Measurements from ENCODE around the gene TREM2. TPM values are rescaled to one million over a fixed set of nuclear protein-coding genes. Genes with fewer than 3 reads are reported as not detected.

The TREM2 gene
- total RNA-seq, 1 donor from 2014 or later, result 0.92 TPM

- ATAC-seq (no peak), DNase-seq (ENCODE audit: missing footprints) (no peak)
- intact Hi-C loops (cut with DNase I), result no loop called here
Observed at GRCh38 chr6:41187924-41188886, 25.3 kb upstream of the TREM2 start.

- no peak for ATAC-seq
- intact Hi-C loops (cut with DNase I), result no loop called here
- DNase-seq (ENCODE audit: missing footprints), result no peak
Observed at GRCh38 chr6:41186031-41186562, 23.2 kb upstream of the TREM2 start.

- ATAC-seq, result no peak
- intact Hi-C loops (cut with DNase I), result no loop called here
- DNase-seq (ENCODE audit: missing footprints), result no peak
Observed at GRCh38 chr6:41184761-41185160, 21.8 kb upstream of the TREM2 start.

DNA sequence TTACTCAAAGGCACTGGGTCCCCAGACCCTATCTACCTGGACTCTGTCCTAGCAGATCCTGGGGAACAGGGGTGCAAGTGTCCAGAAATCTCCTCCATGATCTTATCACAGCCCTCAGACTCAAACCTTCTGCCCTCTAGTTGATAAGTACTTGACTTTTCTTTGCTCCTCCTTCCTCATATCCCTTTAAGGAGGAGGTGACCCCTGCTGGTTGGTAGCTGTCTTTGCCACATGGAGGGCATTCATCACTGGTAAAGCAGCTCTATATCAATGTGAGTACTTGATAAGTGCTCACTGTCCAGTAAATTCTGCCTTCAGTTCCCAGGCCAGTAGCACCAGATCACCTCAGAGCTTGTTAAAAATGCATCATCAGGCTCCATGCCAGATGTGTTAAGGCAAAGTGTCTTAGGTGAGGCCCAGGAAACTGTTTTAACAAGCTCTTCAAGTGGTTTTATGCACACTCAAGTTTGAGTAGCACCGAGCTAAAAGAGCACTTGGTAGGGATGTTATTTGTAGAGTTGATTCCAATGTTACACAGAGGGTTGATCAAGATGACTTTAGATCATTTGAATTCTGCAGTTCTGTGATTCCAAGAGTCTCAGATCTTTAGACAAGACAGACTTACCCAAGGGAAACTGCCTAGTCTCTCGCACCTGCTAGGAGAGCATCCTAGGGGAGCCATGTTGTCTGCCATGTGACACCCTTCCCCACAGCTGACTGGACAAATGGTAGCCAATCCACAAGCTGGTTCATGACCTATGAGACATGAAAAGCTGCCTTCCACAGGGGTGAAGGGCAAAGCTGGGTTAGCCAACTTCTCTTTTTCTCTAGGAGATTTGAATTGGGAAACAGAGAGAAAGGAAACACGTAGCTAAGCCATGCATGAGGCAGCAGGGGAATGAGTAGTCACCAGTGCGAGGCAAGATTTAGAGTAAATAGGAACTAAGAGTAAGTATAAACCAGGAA is 19.4 kb upstream of the TREM2 start:
- no peak for DNase-seq (ENCODE audit: missing footprints)
- peak; percentile 67 for ATAC-seq
- intact Hi-C loops (cut with DNase I), result no loop called here

GRCh38 chr6:41181566-41181965 is 18.6 kb upstream of the TREM2 start:
- no peak for DNase-seq (ENCODE audit: missing footprints)
- no peak for ATAC-seq
- intact Hi-C loops (cut with DNase I), result no loop called here

GRCh38 chr6:41179163-41179562 is 16.2 kb upstream of the TREM2 start:
- DNase-seq (ENCODE audit: missing footprints) (no peak), ATAC-seq (no peak)
- intact Hi-C loops (cut with DNase I), result no loop called here

GRCh38 chr6:41177695-41178094 is 14.8 kb upstream of the TREM2 start:
- DNase-seq (ENCODE audit: missing footprints), result no peak
- intact Hi-C loops (cut with DNase I), result no loop called here
- no peak for ATAC-seq

DNA sequence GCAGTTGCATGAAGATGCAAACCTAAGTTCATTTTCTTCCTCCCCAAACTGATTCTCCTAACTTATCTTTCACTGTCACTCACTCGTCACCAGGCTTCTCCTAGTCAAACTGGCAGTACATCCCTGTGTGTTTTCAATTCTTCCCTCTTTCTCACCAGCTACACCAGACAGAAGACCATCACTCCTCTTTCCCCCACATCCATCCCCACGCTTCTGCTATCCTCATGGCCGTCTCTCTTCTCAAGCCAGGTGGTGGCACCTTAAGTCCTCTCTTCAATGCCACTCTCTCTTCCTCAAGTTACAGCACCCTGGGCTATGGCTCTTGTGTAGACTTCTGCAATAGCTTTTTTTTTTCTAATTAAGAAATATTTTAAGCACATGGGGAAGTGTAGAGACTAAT is 14.4 kb upstream of the TREM2 start:
- intact Hi-C loops (cut with DNase I), result no loop called here
- ATAC-seq (no peak), DNase-seq (ENCODE audit: missing footprints) (no peak)

GRCh38 chr6:41176189-41176588 is 13.3 kb upstream of the TREM2 start:
- DNase-seq (ENCODE audit: missing footprints), result no peak
- intact Hi-C loops (cut with DNase I), result no loop called here
- no peak for ATAC-seq

- intact Hi-C loops (cut with DNase I), result no loop called here
- ATAC-seq (no peak), DNase-seq (ENCODE audit: missing footprints) (no peak)
Observed at GRCh38 chr6:41175084-41175483, 12.2 kb upstream of the TREM2 start.

DNA sequence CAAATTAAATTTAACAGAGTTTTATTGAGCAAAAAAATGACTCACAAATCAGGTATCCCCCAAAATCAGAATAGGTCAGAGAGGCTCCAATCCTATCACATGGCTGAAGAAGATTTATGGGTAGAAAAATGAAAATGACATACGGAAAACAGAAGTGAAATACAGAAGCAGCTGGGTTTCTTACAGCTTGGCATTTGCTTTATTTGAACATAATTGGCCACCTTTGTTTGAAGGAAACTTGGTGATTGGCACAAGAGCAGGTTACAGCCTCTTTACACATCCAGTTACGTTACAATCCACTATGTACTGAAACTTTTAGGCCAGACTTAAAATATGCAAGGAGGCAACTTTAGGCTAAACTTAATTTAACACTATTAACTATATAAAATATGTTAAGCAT is 11.7 kb upstream of the TREM2 start:
- ATAC-seq, result no peak
- no peak for DNase-seq (ENCODE audit: missing footprints)
- intact Hi-C loops (cut with DNase I), result no loop called here

- intact Hi-C loops (cut with DNase I), result no loop called here
- ATAC-seq, result no peak
- DNase-seq (ENCODE audit: missing footprints), result no peak
Observed at GRCh38 chr6:41171908-41172307, 9.0 kb upstream of the TREM2 start.

DNA sequence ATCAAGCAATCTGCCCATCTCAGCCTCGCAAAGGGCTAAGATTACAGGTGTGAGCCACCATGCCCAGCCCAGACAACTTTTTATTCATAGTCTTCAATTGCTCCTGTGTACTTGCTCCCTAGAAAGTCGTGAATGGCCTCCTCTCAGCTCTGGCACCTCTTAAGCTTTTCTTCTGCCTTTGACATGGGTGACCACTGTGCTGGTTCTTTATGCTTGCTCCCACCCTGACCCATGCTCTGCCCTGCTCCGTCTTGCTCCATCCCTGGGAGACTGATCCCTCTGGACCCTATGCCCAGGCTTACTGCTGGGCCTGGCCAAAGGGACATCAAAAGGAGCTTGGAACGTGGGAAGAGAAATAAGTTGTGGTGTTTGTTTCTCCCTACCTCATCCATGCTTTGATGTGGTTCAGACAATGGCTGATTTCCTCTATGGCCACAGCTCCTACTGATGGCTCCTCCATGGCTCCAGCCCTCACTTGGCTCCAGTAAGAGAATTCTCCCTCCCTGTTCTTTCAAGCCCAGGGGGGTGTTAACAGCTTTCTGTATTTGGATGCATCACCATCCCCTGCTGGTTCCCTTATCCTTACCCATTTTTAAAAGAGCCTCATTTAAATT is 7.7 kb upstream of the TREM2 start:
- intact Hi-C loops (cut with DNase I), result no loop called here
- DNase-seq (ENCODE audit: missing footprints) (no peak), ATAC-seq (no peak)

DNA sequence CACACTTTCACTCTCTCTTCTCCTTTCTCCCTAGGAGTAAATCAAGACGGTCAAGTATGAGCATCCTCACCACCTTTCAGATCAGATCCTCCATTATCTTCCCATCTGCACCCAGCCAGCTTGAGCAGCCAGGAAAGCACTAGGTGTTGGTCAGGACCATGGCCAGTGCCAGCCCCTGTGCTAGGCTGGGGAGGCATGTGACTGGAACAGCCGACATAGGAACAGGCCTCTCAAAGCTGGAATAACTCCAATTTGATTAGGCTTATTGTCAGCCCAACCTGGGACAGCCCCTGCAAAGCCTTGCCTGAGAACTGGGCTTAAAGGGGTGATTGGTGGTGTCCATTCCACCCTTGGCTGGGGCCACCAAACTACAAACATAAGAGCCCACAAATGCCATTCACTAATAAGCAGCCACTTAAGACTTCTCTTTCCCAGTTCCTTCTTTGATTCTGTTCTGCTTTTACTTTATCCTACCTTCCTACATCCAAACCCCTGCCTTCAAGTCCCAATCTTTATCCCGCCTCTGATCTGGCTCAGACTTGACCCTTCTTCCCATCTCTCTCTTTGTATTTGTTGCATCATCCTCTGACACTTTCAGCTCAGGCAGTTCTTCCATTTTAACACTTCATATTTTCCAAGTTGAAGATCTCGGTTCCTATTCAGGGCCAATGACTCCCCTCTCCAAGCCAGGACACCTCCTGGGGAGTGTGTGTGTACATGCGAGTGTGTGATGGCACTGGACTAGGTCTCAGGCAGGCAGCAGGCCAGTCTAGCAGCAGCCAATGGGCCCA is 4.5 kb upstream of the TREM2 start:
- no peak for ATAC-seq
- intact Hi-C loops (cut with DNase I), result no loop called here
- no peak for DNase-seq (ENCODE audit: missing footprints)

- intact Hi-C loops (cut with DNase I), result no loop called here
- DNase-seq (ENCODE audit: missing footprints) (no peak), ATAC-seq (no peak)
Observed at GRCh38 chr6:41164551-41165120, 1.7 kb upstream of the TREM2 start.

GRCh38 chr6:41163419-41163717 is 452 bp upstream of the TREM2 start:
- ATAC-seq, result no peak
- DNase-seq (ENCODE audit: missing footprints), result no peak
- intact Hi-C loops (cut with DNase I), result no loop called here

DNA sequence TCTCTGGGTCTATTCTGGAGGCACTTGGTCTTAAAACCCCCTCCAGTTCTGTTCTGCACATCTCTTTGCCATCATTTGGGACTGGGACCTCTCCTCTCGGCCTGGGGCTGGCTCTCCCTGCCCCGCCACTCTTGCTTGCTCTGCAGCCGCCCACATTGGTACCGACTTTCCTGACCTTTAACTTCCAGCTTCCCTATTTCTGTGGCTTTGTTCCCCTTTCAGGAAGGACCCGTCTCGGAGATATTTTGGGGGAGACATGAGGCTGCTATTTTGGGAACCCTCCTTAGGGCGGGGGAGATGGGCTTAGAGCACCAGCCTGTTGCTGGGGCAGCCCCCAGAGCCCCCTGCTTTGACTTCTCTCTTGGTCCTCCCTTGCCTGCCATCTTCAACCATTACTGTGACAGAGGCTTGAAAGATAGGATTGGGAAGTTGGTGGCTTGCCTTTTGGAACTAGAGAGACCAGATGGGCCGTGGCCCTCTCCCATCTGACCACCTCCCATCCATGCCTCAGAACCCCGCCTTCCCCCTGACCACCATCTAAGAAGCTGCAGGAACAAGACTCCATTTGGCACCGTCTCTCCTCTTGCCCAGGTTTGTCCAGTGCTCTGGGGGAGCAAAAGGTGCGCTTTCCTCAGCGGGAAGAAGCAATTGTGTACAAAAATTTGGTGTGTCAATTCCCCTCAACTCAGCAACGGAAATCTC is 914 bp downstream of the TREM2 start:
- ATAC-seq (no peak), DNase-seq (ENCODE audit: missing footprints) (no peak)
- intact Hi-C loops (cut with DNase I), result no loop called here

- no peak for DNase-seq (ENCODE audit: missing footprints)
- intact Hi-C loops (cut with DNase I), result no loop called here
- no peak for ATAC-seq
Observed at GRCh38 chr6:41161380-41161779, 1.5 kb downstream of the TREM2 start.
